GM10266 (cell line): ENCODE results near the gene C16orf86.
"Not testable (repeated sequence)": the region's sequence is repeated elsewhere in the genome, so short reads cannot be mapped to it uniquely, and the experiment has no call there.

Source experiments
- DNase-seq: peaks from one replicate; pipeline ENCODE4 v3.0.0; 2012; ENCODE audit errors: extremely low spot score
- CTCF ChIP-seq: IDR thresholded peaks from 2 replicates; pipeline ENCODE4 v1.5.1; 2012; ENCODE audit warnings: mild to moderate bottlenecking, low read depth; ENCODE audit not compliant: control insufficient read depth, insufficient read depth; ENCODE audit errors: missing control alignments

C16orf86 gene

GRCh38 chr16:67683767-67684166, 17.2 kb downstream of the C16orf86 start:
- DNase-seq = no peak
- no peak for TF ChIP-seq CTCF

GRCh38 chr16:67685388-67686112, 18.9 kb downstream of the C16orf86 start:
- no peak for DNase-seq
- no peak for TF ChIP-seq CTCF

- not testable (repeated sequence) for DNase-seq
Measured at GRCh38 chr16:67693517-67694285, 27.1 kb downstream of the C16orf86 start.

GRCh38 chr16:67694611-67695010, 28.0 kb downstream of the C16orf86 start:
- TF ChIP-seq CTCF = no peak
- no peak for DNase-seq

- no peak for DNase-seq
- TF ChIP-seq CTCF = no peak
Measured at GRCh38 chr16:67697422-67698185, 31.0 kb downstream of the C16orf86 start.

GRCh38 chr16:67699265-67699664, 32.7 kb downstream of the C16orf86 start:
- DNase-seq = no peak
- TF ChIP-seq CTCF = no peak

GRCh38 chr16:67701420-67701819, 34.8 kb downstream of the C16orf86 start:
- DNase-seq = no peak
- no peak for TF ChIP-seq CTCF
